ENCODE results near the gene TM9SF1.

DNA sequence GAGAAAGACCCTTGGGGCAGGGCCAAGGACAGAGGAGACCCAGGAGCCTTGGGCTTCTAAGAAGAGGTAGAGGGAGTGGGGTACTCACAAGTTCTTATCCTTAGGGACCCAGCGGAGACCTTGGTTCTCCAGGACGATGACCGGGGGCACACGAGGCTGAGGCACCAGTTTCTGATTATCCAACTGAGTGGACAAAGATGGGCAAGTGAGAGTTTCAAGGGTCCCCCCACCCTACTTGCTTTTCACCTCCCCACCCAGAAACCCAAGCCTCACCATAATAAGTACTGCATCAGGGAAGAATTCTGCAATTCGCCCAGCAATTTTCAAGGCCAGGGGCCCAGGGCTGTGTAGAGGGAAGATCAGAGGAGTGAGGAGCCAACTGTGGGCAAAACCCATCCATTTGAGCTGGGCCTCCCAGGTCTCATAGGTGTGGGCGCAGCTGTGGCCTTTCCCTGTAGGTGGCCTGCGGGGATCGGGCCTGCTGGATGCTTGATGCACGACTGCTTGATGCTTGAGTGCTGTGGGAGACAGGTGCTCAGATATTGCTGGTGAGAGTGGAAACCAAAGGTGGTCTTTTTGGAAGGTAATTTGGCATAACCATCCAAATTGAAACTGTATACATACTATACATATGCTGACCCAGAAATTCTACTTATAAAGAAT is 55.8 kb downstream of the TM9SF1 start:
- TF ChIP-seq ZKSCAN5 (CRISPR knock-in tag; IDR thresholded peaks at IDR 0.05) (no peak), KAT7 (CRISPR knock-in tag; IDR thresholded peaks at IDR 0.05; ENCODE audit: borderline replicate concordance) (peak; percentile 15; the same call in 1 of the 2 replicates), NR3C1 (CRISPR knock-in tag; IDR thresholded peaks at IDR 0.05) (no peak)
- TF ChIP-seq, protein P1, sequence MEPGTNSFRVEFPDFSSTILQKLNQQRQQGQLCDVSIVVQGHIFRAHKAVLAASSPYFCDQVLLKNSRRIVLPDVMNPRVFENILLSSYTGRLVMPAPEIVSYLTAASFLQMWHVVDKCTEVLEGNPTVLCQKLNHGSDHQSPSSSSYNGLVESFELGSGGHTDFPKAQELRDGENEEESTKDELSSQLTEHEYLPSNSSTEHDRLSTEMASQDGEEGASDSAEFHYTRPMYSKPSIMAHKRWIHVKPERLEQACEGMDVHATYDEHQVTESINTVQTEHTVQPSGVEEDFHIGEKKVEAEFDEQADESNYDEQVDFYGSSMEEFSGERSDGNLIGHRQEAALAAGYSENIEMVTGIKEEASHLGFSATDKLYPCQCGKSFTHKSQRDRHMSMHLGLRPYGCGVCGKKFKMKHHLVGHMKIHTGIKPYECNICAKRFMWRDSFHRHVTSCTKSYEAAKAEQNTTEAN (CRISPR knock-in tag; conservative IDR thresholded peaks at IDR 0.05), result no peak
- TF ChIP-seq, protein P2, sequence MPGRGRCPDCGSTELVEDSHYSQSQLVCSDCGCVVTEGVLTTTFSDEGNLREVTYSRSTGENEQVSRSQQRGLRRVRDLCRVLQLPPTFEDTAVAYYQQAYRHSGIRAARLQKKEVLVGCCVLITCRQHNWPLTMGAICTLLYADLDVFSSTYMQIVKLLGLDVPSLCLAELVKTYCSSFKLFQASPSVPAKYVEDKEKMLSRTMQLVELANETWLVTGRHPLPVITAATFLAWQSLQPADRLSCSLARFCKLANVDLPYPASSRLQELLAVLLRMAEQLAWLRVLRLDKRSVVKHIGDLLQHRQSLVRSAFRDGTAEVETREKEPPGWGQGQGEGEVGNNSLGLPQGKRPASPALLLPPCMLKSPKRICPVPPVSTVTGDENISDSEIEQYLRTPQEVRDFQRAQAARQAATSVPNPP (CRISPR knock-in tag; IDR thresholded peaks at IDR 0.05), result no peak
- TF ChIP-seq, protein P3, sequence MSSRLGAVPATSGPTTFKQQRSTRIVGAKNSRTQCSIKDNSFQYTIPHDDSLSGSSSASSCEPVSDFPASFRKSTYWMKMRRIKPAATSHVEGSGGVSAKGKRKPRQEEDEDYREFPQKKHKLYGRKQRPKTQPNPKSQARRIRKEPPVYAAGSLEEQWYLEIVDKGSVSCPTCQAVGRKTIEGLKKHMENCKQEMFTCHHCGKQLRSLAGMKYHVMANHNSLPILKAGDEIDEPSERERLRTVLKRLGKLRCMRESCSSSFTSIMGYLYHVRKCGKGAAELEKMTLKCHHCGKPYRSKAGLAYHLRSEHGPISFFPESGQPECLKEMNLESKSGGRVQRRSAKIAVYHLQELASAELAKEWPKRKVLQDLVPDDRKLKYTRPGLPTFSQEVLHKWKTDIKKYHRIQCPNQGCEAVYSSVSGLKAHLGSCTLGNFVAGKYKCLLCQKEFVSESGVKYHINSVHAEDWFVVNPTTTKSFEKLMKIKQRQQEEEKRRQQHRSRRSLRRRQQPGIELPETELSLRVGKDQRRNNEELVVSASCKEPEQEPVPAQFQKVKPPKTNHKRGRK (CRISPR knock-in tag; IDR thresholded peaks at IDR 0.05), result no peak
- TF ChIP-seq, protein P4, sequence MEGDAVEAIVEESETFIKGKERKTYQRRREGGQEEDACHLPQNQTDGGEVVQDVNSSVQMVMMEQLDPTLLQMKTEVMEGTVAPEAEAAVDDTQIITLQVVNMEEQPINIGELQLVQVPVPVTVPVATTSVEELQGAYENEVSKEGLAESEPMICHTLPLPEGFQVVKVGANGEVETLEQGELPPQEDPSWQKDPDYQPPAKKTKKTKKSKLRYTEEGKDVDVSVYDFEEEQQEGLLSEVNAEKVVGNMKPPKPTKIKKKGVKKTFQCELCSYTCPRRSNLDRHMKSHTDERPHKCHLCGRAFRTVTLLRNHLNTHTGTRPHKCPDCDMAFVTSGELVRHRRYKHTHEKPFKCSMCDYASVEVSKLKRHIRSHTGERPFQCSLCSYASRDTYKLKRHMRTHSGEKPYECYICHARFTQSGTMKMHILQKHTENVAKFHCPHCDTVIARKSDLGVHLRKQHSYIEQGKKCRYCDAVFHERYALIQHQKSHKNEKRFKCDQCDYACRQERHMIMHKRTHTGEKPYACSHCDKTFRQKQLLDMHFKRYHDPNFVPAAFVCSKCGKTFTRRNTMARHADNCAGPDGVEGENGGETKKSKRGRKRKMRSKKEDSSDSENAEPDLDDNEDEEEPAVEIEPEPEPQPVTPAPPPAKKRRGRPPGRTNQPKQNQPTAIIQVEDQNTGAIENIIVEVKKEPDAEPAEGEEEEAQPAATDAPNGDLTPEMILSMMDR (CRISPR knock-in tag; IDR thresholded peaks at IDR 0.05), result peak; percentile 25
